Inflammatory macrophage treated with lipopolysaccharide for 1 hour (primary cell): Measurements from ENCODE around the gene CMSS1.
A peak's percentile ranks its signal among the peaks of the same experiment; 100 is the strongest.

Source experiments
- DNase-seq, 2 donors: peaks; one replicate each; pipeline ENCODE4 v3.0.0-alpha.2; 2020 to 2022

Gene CMSS1

GRCh38 chr3:99909714-99910495 is 92.2 kb downstream of the CMSS1 start:
- DNase-seq: no peak

- DNase-seq: no peak
These were observed 93.2 kb downstream of the CMSS1 start for GRCh38 chr3:99910752-99911290.

- DNase-seq: no peak
These were observed 93.8 kb downstream of the CMSS1 start for GRCh38 chr3:99911433-99911832.

GRCh38 chr3:99915906-99916432 is 98.3 kb downstream of the CMSS1 start:
- DNase-seq: no peak

- no peak for DNase-seq
These were observed 101.1 kb downstream of the CMSS1 start for GRCh38 chr3:99918715-99919114.

GRCh38 chr3:99919694-99920093 is 102.0 kb downstream of the CMSS1 start:
- no peak for DNase-seq

GRCh38 chr3:99920481-99921376 is 103.1 kb downstream of the CMSS1 start:
- peak in 1 of 2 donors; percentile 10 for DNase-seq

- DNase-seq: no peak
These were observed 103.7 kb downstream of the CMSS1 start for GRCh38 chr3:99921377-99921695.

- DNase-seq: no peak
These were observed 104.3 kb downstream of the CMSS1 start for GRCh38 chr3:99921986-99922385.

GRCh38 chr3:99923873-99924272 is 106.2 kb downstream of the CMSS1 start:
- DNase-seq: no peak

- no peak for DNase-seq
These were observed 108.0 kb downstream of the CMSS1 start for GRCh38 chr3:99925584-99926230.

GRCh38 chr3:99927671-99928457 is 110.2 kb downstream of the CMSS1 start:
- no peak for DNase-seq

- no peak for DNase-seq
These were observed 111.4 kb downstream of the CMSS1 start for GRCh38 chr3:99928771-99929744.

GRCh38 chr3:99929745-99930139 is 112.1 kb downstream of the CMSS1 start:
- DNase-seq: no peak

- no peak for DNase-seq
These were observed 113.4 kb downstream of the CMSS1 start for GRCh38 chr3:99931059-99931458.

- DNase-seq: no peak
These were observed 116.5 kb downstream of the CMSS1 start for GRCh38 chr3:99933971-99934750.

- DNase-seq: no peak
These were observed 117.5 kb downstream of the CMSS1 start for GRCh38 chr3:99934975-99935797.

GRCh38 chr3:99938270-99938911 is 120.7 kb downstream of the CMSS1 start:
- no peak for DNase-seq

- DNase-seq: no peak
These were observed 122.2 kb downstream of the CMSS1 start for GRCh38 chr3:99939876-99940275.
